GM21423 (cell line): ENCODE data around the gene SRP68.

Experiments used
- ATAC-seq: cut with Tn5 transposase; IDR thresholded peaks from one replicate; pipeline ENCODE4 v1.9.1; 2021; ENCODE audit warnings: mild to moderate bottlenecking, moderate library complexity; ENCODE audit not compliant: unreplicated experiment

The SRP68 gene

GRCh38 chr17:76000755-76001521, 71.4 kb downstream of the SRP68 start, which contains the start of gene CDK3:
Gene CDK3, plus strand, starts transcription at chr17:76000855. Its CDS starts 571 bp downstream, at chr17:76001426.
- ATAC-seq = no peak

DNA sequence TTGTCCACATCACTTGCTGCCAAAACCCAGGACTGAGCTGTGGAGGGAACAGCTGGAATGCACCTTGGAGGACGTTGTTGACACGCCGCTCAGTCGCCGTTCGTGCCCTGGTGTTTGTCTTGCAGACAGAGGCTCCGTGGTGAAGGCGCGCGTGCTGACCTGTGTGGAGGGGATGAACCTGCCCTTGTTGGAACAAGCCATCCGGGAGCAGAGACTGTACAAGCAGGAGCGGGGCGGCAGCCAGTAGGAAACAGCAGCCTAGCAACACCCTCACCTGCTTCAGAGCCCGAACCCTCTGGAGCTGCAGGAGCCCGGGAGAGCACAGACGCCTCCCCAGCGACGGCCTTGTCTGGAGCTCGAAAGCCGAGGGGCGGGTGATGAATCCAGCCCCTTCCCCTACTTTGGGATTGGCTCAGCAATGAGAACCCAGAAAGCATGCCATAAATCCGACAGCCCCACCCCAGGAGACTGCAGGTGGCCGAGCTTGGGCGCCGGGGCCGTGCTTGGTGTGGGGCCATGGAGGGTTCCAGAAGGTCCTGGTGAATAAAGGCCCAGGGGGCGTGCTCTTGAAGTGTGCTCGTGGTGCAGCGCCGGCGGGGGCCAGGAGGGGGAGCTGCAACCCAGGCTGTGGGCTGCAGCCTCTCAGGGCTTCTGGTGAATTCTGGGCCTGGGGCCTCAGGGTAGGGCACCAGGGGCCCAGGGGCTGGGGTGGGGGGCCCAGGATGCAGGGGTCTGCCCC, 72.1 kb downstream of the SRP68 start:
- ATAC-seq = no peak

GRCh38 chr17:75998327-75998795, 74.0 kb downstream of the SRP68 start:
- ATAC-seq = no peak

DNA sequence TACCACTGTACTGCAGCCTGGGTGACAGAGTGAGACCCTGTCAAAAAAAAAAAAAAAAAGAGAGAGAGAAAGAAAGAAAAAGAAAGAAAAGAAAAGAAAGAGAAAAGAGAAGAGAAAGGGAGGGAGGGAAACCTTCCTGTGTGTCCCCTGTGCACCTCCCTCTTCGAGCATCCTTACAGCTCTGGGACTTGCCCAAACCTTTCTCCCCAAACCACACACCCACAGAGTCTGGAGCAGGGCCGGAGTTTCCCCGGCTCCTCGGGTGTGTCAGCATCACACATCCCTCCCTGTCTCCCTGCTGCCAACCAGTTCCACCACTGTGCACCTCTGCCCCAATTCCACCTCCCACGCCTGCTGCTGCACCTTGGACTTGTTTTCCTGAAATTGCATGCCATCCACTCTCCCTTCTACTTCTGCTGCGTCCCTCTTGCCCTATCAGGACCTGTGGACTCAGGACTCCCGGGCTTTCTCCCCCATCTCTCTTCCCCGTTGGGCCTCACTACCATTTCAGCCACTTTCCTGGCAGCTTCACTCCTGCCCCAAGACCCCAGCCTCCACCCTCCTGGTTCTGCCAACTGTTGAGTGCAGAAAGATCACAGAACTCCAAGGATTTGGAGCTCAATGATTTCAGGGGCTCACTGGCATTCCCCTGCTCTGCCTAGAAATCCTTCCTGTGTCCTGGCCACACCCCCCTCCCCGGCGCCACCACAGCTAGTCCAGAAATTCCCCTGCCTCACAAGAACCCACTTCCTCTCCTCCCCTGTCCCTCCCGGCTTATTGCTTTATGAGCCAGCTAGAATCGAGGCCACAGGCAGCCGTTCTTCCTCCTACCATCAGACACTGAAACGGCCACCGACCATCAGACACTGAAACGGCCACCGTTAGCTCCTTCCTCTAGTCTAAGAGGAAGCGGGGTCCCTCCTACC, 75.4 kb downstream of the SRP68 start:
- peak; percentile 65 for ATAC-seq

GRCh38 chr17:75995385-75995925, 76.9 kb downstream of the SRP68 start:
- ATAC-seq = no peak

- ATAC-seq = no peak
These were observed 77.4 kb downstream of the SRP68 start for GRCh38 chr17:75994802-75995370.

DNA sequence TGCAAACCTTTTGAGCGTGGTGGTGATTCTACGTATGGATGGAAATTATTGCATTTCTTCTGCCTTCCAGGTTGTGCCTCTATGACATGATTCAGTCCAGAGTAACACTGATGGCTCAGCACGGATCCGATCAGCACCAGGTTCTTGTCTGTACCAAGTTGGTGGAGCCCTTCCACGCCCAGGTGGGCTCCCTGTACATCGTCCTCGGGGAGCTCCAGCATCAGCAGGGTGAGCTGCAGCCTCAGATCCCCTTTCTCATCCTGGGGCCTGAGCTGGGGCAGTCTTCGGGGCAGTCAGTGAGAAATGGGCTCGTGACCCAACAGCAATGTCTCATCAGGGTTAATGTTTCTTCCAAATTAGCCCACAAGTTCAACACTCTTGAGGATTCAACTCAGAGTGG, 80.9 kb downstream of the SRP68 start:
- ATAC-seq = no peak
